GM12864 (cell line): ENCODE data around the gene SPSB1.
A peak's percentile ranks its signal among the peaks of the same experiment; 100 is the strongest.

Source experiments
- DNase-seq: peaks from one replicate; pipeline ENCODE4 v3.0.0-alpha.2; 2011; ENCODE audit warnings: low read depth
- H3K4me3 ChIP-seq: 2 replicates; pipeline ENCODE4 v1.5.1; 2011; ENCODE audit warnings: mild to moderate bottlenecking, low read depth, low read length, control low read depth
- CTCF ChIP-seq: IDR thresholded peaks from 2 replicates; pipeline ENCODE4 v1.5.1; 2011; ENCODE audit warnings: low read depth, mild to moderate bottlenecking, moderate library complexity, low read length, control low read depth, inconsistent platforms; ENCODE audit errors: missing control alignments

SPSB1 gene

GRCh38 chr1:9292361-9293240 is at the start of gene SPSB1:
TSS of gene SPSB1 (plus strand) at chr1:9292894. CDS start at chr1:9355892, 62,998 bp downstream.
- peak within 1 kb of the TSS; percentile 59 for H3K4me3 ChIP-seq
- TF ChIP-seq CTCF: no peak
- no peak for DNase-seq

- DNase-seq: no peak
- H3K4me3 ChIP-seq: no peak overlapping the region
- no peak for TF ChIP-seq CTCF
These were observed 49.5 kb upstream of the SPSB1 start for GRCh38 chr1:9243066-9243739.

GRCh38 chr1:9244501-9245229 is 48.0 kb upstream of the SPSB1 start:
- no peak overlapping the region for H3K4me3 ChIP-seq
- TF ChIP-seq CTCF: no peak
- no peak for DNase-seq

GRCh38 chr1:9245230-9245619 is 47.5 kb upstream of the SPSB1 start:
- DNase-seq: no peak
- no peak for TF ChIP-seq CTCF
- no peak overlapping the region for H3K4me3 ChIP-seq

GRCh38 chr1:9245661-9246060 is 47.0 kb upstream of the SPSB1 start:
- no peak overlapping the region for H3K4me3 ChIP-seq
- TF ChIP-seq CTCF: no peak
- no peak for DNase-seq

GRCh38 chr1:9246215-9246614 is 46.5 kb upstream of the SPSB1 start:
- no peak for DNase-seq
- TF ChIP-seq CTCF: no peak
- H3K4me3 ChIP-seq: no peak overlapping the region
